Neural progenitor cell (in vitro differentiated cells): ENCODE data around the gene ZMYND10. TPM values are rescaled to one million over a fixed set of nuclear protein-coding genes. Genes with fewer than 3 reads are reported as not detected.
A peak's percentile ranks its signal among the peaks of the same experiment; 100 is the strongest.

ENCODE experiments used
- DNase-seq: peaks from one replicate; pipeline ENCODE4 v3.0.0-alpha.2; 2016; ENCODE audit warnings: low spot score
- H2AFZ ChIP-seq: fragments of 200-600 bp; sonication (generic); replicated peaks from 2 replicates; pipeline ENCODE4 v1.6.1; 2016; ENCODE audit warnings: antibody characterized with exemption
- H3F3A ChIP-seq: fragments of 200-600 bp; sonication (generic); 2 replicates; pipeline ENCODE4 v1.6.1; 2016; ENCODE audit warnings: antibody characterized with exemption, low read depth
- H3K27ac ChIP-seq: fragments of 200-600 bp; sonication (generic); 2 replicates; pipeline ENCODE4 v1.5.1; 2016; ENCODE audit warnings: mild to moderate bottlenecking
- H3K27me3 ChIP-seq: fragments of 200-600 bp; sonication (generic); 2 replicates; pipeline ENCODE4 v1.6.1; 2016; ENCODE audit warnings: mild to moderate bottlenecking, moderate library complexity
- H3K36me3 ChIP-seq: fragments of 200-600 bp; sonication (generic); 2 replicates; pipeline ENCODE4 v1.5.1; 2016
- H3K4me1 ChIP-seq: fragments of 200-600 bp; sonication (generic); 2 replicates; pipeline ENCODE4 v1.6.1; 2016; ENCODE audit warnings: mixed run types
- H3K4me2 ChIP-seq: fragments of 200-600 bp; sonication (generic); 2 replicates; pipeline ENCODE4 v1.6.1; 2016
- H3K4me3 ChIP-seq: fragments of 200-600 bp; sonication (generic); 2 replicates; pipeline ENCODE4 v1.5.1; 2016
- H3K79me2 ChIP-seq: fragments of 200-600 bp; sonication (generic); 2 replicates; pipeline ENCODE4 v1.6.1; 2016; ENCODE audit warnings: low read depth
- H3K9ac ChIP-seq: fragments of 200-600 bp; sonication (generic); 2 replicates; pipeline ENCODE4 v1.6.1; 2016
- H3K9me3 ChIP-seq: fragments of 200-600 bp; sonication (generic); 2 replicates; pipeline ENCODE4 v1.5.1; 2016; ENCODE audit warnings: low read depth
- H4K20me1 ChIP-seq: fragments of 200-600 bp; sonication (generic); 2 replicates; pipeline ENCODE4 v1.6.1; 2016; ENCODE audit warnings: low read depth
- H3K27ac Mint-ChIP-seq: 3 replicates; pipeline ENCODE4 v1.8.0; 2021; ENCODE audit warnings: mixed read lengths
- H3K27me3 Mint-ChIP-seq: 2 replicates; pipeline ENCODE4 v1.8.0; 2022; ENCODE audit warnings: low read depth, mild to moderate bottlenecking, inconsistent platforms, moderate library complexity, mixed read lengths; ENCODE audit not compliant: insufficient read depth
- H3K36me3 Mint-ChIP-seq: 3 replicates; pipeline ENCODE4 v1.8.0; 2021; ENCODE audit warnings: mixed read lengths
- H3K4me1 Mint-ChIP-seq: 3 replicates; pipeline ENCODE4 v1.8.0; 2021; ENCODE audit warnings: mixed read lengths
- H3K4me3 Mint-ChIP-seq: 3 replicates; pipeline ENCODE4 v1.8.0; 2021; ENCODE audit warnings: mild to moderate bottlenecking, moderate library complexity, mixed read lengths
- H3K9me3 Mint-ChIP-seq: 3 replicates; pipeline ENCODE4 v1.8.0; 2020; ENCODE audit warnings: mixed read lengths
- CTCF ChIP-seq: fragments of 200-600 bp; sonication (generic); IDR thresholded peaks from 2 replicates; pipeline ENCODE4 v1.5.1; 2017; ENCODE audit warnings: antibody characterized with exemption, mild to moderate bottlenecking
- EZH2 ChIP-seq: fragments of 200-600 bp; sonication (generic); IDR thresholded peaks from 2 replicates; pipeline ENCODE4 v1.6.1; 2017; ENCODE audit warnings: antibody characterized with exemption, mild to moderate bottlenecking, moderate library complexity
- EZH2phosphoT487 ChIP-seq: fragments of 200-600 bp; sonication (generic); IDR thresholded peaks from 2 replicates; pipeline ENCODE4 v1.6.1; 2017; ENCODE audit warnings: antibody characterized with exemption
- total RNA-seq: library from RNA; depleted of rRNA; stranded (reverse); fragments of >200 nt; gene quantifications from 2 replicates; pipeline ENCODE4 v1.2.3, GENCODE V29; 2015; ENCODE audit warnings: low replicate concordance

Gene ZMYND10
- total RNA-seq, 1 donor from 2014 or later = 0.37 TPM

GRCh38 chr3:50378024-50378423 lies 32.5 kb upstream of the ZMYND10 start:
- H3K4me1 ChIP-seq = peaks cover 15% of the 10 kb centered on the region
- no peak overlapping the region for H3K9ac ChIP-seq
- H3K4me3 ChIP-seq = no peak overlapping the region
- Mint-ChIP-seq H3K36me3 (no peaks in the 10 kb centered on the region), H3K4me1 (peaks cover 35% of the 10 kb centered on the region), H3K27ac (no peak overlapping the region), H3K27me3 (peaks cover 8% of the 10 kb centered on the region), H3K9me3 (no peaks in the 10 kb centered on the region), H3K4me3 (no peak overlapping the region)
- DNase-seq = no peak
- H3K27me3 ChIP-seq = no peaks in the 10 kb centered on the region
- peaks cover 5% of the 10 kb centered on the region for H3F3A ChIP-seq
- no peaks in the 10 kb centered on the region for H3K79me2 ChIP-seq
- TF ChIP-seq EZH2phosphoT487 (no peak), EZH2 (no peak)
- no peak overlapping the region for H2AFZ ChIP-seq
- no peaks in the 10 kb centered on the region for H3K36me3 ChIP-seq
- no peaks in the 10 kb centered on the region for H3K9me3 ChIP-seq
- H3K4me2 ChIP-seq = no peak overlapping the region
- no peak overlapping the region for H3K27ac ChIP-seq
- H4K20me1 ChIP-seq = no peaks in the 10 kb centered on the region

GRCh38 chr3:50375258-50375931 lies 29.9 kb upstream of the ZMYND10 start:
- Histone ChIP-seq H3K4me3 (no peak overlapping the region), H3K36me3 (no peaks in the 10 kb centered on the region), H3K9me3 (no peaks in the 10 kb centered on the region), H3K4me2 (peak overlapping the region; percentile 27), H3K27me3 (no peaks in the 10 kb centered on the region), H3K79me2 (no peaks in the 10 kb centered on the region), H3K27ac (no peak overlapping the region), H3K9ac (no peak overlapping the region), H2AFZ (no peak overlapping the region), H3K4me1 (peaks cover 32% of the 10 kb centered on the region), H3F3A (peaks cover 5% of the 10 kb centered on the region), H4K20me1 (no peaks in the 10 kb centered on the region)
- DNase-seq = peak; percentile 50
- Mint-ChIP-seq H3K27me3 (peaks cover 12% of the 10 kb centered on the region), H3K27ac (peak overlapping the region; percentile 72), H3K4me3 (peak overlapping the region; percentile 48), H3K9me3 (no peaks in the 10 kb centered on the region), H3K4me1 (peaks cover 47% of the 10 kb centered on the region), H3K36me3 (no peaks in the 10 kb centered on the region)
- no peak for TF ChIP-seq EZH2
- peak; percentile 48 for TF ChIP-seq CTCF
- no peak for TF ChIP-seq EZH2phosphoT487

GRCh38 chr3:50374363-50375257 lies 29.1 kb upstream of the ZMYND10 start:
- Mint-ChIP-seq H3K9me3 (no peaks in the 10 kb centered on the region), H3K27ac (peak overlapping the region; percentile 96), H3K27me3 (peaks cover 12% of the 10 kb centered on the region), H3K36me3 (no peaks in the 10 kb centered on the region), H3K4me3 (peak overlapping the region; percentile 75), H3K4me1 (peaks cover 44% of the 10 kb centered on the region)
- Histone ChIP-seq H3K9me3 (no peaks in the 10 kb centered on the region), H3K4me1 (peaks cover 32% of the 10 kb centered on the region), H4K20me1 (no peaks in the 10 kb centered on the region), H3K79me2 (no peaks in the 10 kb centered on the region), H3K36me3 (no peaks in the 10 kb centered on the region), H3K27ac (no peak overlapping the region), H3K27me3 (no peaks in the 10 kb centered on the region), H2AFZ (no peak overlapping the region), H3K9ac (no peak overlapping the region), H3F3A (peaks cover 5% of the 10 kb centered on the region), H3K4me3 (no peak overlapping the region), H3K4me2 (peak overlapping the region; percentile 27)
- TF ChIP-seq EZH2phosphoT487 (no peak), CTCF (no peak), EZH2 (no peak)
- DNase-seq = peak; percentile 52
